Bone marrow (tissue), 2 donors: Measurements from ENCODE around the gene STEAP1B.
A peak's percentile ranks its signal among the peaks of the same experiment; 100 is the strongest.
"Not testable (repeated sequence)": the region's sequence is repeated elsewhere in the genome, so short reads cannot be mapped to it uniquely, and the experiment has no call there.

Experiments used
- DNase-seq, 2 donors: peaks; one replicate each; lab custom pipeline; 2025; lab: John Stamatoyannopoulos, UW

STEAP1B gene

DNA sequence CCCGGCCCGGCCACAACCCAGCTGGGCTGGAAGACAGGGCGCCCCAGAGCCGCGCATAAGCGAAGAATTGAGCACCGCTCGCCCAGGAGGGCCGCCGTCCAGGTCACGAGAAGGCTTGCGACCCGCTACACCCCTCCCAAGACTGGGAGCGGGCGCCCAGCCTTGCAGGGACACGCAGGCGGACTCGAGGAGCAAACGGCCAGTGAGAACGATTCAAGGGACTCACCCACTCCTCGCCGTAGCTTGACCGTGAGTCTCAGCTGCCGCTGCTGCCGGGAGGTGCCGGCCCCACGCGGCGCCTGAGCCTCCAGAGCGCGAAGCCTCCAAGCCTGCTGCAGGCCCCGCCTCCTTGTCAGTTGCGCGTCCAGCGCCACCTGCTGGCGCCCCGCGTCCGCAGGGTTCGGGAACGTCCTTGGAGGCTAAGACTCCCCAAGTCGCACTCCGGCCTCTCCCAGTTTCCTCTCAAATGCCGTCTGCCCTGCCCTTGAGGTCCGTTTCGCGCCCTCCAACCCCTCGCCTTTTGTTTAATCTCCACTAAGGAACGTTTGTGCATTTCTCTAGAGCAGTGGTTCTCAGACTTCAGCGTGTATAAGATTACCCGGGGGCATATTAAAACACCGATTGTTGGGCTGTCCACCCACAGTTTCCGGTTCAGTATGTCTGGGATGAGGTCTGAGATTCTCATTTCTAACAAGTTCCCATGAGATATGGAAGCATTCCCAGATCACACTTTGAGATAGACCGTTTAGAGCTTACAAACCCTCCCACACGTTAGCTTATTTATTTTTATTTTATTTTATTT is at the start of gene STEAP1B:
Gene STEAP1B (minus strand): TSS at position 301 of the 802 bp plus-strand sequence. CDS start 5,333 bp downstream, outside the sequence.
- peak; percentile 9 for DNase-seq

GRCh38 chr7:22549051-22549450 is 49.1 kb upstream of the STEAP1B start:
- no peak for DNase-seq

- no peak for DNase-seq
Observed at GRCh38 chr7:22548313-22548712, 48.3 kb upstream of the STEAP1B start.

- no peak for DNase-seq
Observed at GRCh38 chr7:22546769-22547168, 46.8 kb upstream of the STEAP1B start.

DNA sequence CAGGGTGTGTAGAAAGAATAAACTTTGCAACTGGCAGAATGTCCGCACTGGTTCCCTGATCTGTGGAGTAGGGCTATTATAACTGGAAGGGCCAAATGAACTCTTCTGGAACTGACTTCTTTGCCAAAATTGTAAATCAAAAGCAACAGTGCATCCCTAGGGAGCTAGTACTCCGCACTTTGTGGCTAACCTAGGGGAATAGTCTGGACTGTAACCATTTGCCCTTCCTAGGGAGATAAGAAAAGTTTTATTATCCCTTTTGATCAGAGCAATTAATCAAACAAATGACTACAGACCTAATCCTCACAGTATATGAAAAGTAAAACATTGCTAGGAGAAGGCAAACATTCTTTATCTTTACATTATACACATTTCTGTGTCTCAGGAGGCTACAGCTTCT is 45.5 kb upstream of the STEAP1B start:
- DNase-seq = no peak

DNA sequence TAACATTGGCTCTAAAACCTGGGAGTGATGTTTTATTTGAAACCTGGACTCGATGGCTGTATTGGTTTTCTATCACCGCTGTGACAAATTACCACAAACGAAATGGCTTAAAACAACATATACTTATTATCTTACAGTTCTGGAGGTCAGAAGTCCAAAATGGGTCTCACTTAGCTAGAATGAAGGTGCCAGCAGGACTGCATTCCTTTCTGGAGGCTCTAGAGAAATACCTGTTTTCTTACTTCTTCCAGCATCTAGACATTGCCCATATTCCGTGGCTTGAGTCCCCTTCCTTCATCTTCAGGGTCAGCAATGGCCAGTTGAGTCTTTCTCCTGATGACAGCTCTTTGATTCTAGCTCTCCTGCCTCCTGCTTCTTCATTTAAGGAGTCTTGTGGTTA is 44.3 kb upstream of the STEAP1B start:
- DNase-seq = no peak

DNA sequence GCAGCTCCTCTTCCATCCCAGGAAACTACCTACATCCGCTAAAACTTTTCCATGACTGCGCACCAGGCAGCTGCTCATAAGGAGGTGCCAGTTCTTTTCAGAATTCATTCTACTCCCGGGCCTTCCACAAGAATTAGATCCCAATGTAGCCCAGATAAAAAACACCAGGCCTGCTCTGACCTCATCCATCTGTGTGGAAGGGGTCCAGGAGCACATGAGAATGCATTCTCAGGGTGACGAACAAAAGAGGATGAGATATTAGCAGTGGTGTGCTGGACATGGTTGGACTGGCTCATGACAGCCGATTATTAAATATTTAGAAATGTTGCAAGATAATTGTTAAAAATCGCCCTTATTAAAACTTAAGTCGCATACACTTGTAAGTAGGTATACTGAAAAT is 43.2 kb upstream of the STEAP1B start:
- no peak for DNase-seq

DNA sequence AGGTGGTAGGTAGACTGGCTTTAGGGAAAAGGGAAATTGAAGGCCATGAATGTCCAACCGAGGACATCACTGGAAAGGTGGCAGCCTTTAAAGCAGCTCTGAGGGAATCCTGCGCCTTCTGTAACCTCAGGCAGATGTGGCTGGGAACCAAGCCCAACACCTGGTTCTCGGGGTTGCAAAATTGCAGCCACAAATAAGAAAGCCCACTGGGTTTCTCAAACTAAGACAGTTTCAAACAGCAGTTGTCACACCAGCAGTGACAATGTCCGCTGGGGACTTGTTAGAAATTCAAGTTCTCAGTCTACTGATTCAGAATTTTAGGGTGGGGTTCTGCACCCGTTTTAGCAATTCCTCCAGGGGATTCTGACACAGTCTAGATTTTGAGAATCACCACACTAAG is 42.7 kb upstream of the STEAP1B start:
- no peak for DNase-seq

DNA sequence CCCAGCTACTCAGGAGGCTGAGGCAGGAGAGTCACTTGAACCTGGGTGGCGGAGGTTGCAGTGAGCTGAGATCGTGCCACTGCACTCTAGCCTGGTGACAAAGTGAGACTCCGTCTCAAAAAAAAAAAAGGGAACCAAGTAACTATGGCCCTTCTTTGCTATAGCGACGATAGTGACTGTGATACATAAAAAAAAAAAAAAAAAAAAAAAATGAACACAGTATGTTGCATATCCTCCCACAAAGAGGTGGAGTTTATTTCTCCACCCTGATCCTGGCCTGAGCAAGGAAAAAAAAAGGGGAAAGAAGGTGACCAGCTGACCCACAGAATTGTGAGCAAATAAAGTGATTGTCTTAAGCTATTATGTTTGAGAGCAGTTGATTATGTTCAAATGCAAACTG is 42.3 kb upstream of the STEAP1B start:
- no peak for DNase-seq

DNA sequence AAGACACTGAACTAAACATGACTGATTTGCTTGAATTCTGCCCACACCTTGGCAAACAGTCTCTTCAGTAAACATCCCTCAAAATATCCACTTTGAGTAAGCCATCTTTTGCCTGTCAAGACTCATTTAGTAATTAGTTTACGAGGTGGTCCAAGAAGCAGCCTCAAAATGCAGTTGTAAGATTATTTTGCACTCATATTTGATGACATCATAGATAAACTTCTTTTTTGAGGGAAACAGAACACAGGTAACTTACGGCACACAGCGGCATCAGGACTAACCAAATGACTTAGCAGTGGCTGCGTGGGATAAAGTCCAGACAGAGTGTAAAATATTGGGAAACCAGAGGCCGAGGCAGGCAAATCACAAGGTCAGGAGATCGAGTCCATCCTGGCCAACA is 41.8 kb upstream of the STEAP1B start:
- DNase-seq = no peak

DNA sequence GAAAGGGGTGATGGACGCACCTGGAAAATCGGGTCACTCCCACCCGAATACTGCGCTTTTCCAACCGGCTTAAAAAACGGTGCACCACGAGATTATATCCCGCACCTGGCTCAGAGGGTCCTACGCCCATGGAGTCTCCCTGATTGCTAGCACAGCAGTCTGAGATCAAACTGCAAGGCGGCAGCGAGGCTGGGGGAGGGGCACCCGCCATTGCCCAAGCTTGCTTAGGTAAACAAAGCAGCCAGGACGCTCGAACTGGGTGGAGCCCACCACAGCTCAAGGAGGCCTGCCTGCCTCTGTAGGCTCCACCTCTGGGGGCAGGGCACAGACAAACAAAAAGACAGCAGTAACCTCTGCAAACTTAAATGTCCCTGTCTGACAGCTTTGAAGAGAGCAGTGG is 28.5 kb upstream of the STEAP1B start:
- DNase-seq = not testable (repeated sequence)

- not testable (repeated sequence) for DNase-seq
Observed at GRCh38 chr7:22524353-22524947, 24.5 kb upstream of the STEAP1B start.

DNA sequence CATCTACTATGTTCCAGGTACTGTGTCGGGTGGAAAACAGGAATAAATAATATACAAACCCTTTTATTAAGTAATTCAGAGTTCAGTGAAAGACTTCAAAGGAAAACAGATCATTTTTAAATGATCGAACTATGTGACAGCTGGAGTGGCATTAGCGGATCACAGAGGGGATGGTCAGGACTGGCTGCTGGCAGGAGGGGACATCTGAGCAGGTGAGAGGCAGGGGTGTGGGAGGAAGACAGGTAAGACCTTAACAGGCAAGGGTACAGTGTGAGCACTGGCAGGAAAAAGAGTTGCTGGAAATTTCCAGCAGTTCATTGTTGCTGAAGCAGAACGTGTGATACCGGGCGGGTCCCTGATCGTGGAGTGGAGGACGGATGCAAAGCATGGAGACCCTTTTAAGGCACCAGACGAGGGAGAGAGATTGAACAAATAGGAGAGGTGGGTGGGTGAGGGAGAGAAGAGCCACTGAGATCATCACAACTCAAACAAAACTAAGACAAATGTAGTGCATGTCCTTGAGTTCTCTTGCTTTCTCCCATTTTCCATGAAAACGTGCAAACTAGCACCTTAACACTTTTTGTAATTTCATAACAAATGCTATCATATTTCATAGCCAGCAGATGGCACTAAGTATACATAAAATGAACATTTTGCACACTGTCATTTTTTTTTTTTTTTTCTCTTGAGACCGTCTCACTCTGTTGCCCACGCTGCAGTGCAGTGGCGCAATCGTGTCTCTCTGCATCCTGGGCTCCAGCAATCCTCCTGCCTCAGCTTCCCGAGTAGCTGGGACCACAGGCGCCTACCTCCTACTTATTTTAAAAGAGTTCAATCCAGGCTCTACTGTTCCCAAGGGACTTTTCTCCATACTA is 23.7 kb upstream of the STEAP1B start:
- DNase-seq = not testable (repeated sequence)

- DNase-seq = not testable (repeated sequence)
Observed at GRCh38 chr7:22519560-22519959, 19.6 kb upstream of the STEAP1B start.

DNA sequence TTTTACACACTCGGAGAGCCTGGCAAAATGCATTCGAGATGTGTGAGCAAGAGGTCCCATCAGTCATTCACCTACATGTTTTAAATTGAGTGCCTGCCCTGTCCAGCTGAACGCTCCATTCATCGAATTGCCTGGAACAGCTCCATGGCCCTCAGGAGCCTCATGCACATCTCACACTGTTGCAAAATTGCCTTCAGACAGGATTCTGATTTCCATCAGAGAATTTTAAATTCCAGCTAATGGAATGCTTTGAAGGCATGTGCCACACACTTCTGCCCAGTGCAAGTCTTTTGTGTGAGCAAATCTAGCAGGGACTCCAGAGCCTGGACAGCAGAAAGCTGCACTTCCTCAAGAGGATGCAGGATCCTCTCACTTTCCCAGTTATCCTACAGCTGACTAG is 17.0 kb upstream of the STEAP1B start:
- DNase-seq = not testable (repeated sequence)

GRCh38 chr7:22514963-22515362 is 15.0 kb upstream of the STEAP1B start:
- not testable (repeated sequence) for DNase-seq

GRCh38 chr7:22507320-22507719 is 7.3 kb upstream of the STEAP1B start:
- DNase-seq = not testable (repeated sequence)

GRCh38 chr7:22506316-22507020 is 6.5 kb upstream of the STEAP1B start:
- DNase-seq = not testable (repeated sequence)

DNA sequence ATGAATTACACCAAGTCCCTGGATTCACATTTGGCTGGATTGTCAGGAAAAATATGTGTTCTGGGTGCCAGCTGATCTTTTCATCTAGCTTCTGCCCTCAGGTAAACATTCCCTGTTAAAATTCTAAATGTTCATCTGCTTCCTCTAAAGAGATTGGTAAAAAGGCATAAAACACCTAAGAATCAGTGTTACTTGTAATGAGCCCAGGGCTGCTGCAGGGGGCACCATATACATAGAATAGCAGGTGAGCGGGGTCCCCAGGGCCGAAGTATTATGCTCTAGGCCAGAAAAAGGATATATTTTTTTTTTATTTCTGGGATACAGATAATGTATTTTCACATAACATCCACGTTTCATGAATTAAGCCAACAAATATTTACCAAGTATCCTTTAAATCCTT is 4.5 kb upstream of the STEAP1B start:
- DNase-seq = not testable (repeated sequence)

DNA sequence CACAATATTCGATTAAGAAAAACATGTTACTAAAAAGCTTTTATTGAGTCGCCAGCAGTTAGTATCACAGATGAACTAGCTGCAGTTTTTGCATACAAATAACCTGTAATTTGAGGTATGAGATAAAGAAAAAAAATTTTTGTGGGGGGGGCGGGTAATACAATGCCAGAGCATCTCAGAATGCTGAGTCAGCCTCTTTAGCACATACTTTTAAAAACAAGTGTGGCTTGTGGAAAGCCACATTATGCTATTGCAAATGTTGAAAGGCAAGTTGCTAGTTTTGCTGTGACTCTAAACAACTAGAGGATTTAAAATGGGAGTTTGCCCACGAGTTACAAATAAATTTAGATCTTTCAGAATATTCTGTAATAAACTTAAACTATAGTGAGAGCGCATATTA is 2.1 kb upstream of the STEAP1B start:
- not testable (repeated sequence) for DNase-seq

DNA sequence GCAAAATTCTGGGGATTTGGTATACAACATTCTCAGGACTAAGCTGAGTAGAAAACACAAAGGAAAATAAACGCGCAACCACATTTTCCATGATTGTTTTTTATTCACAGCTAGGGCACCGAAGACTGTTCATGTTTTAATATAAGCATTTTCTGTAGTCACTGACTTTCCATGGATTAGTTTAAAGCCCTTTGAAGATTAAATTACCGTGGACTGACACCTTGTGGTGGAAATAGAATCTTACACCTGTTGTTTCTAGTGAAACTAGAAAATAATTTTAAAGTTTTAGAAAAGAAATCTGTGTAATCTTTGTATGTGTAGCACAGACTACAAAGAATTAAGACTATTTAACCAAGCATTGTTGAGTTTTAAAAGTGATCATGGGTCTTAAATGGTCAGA is 1.3 kb upstream of the STEAP1B start:
- not testable (repeated sequence) for DNase-seq

DNA sequence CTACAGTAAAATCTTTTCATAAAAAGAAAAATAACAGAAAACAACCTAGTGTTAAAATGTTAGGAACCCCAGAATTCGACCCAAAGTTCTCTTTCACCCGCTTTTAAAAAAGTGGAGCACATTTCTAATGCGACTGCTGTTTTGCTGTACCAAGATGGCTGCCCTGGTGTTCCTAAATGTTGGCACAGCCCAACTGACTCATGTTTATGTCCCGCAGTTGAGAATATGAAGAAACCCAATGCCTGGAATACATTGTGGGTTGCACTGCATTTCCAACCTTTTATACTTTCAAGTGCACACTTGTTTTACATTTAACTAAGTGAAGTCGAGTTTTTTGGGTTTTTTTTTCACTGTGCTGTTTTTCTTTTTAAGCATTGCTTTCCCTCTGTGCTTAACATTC is 944 bp downstream of the STEAP1B start:
- no peak for DNase-seq
